Hypothalamus (tissue), 51 donors: ENCODE results near the gene MRPL49.
A peak's percentile ranks its signal among the peaks of the same experiment; 100 is the strongest.
"Not testable (repeated sequence)": the region's sequence is repeated elsewhere in the genome, so short reads cannot be mapped to it uniquely, and the experiment has no call there.

ENCODE experiments used
- DNase-seq, 51 donors: peaks; one replicate each; lab custom pipeline; 2025; lab: John Stamatoyannopoulos, UW

The MRPL49 gene

GRCh38 chr11:65116370-65117205, 5.5 kb upstream of the MRPL49 start:
- DNase-seq: peak in 12 of 51 donors; percentile 20 to 56 (median 29)

- peak; percentile 76 to 99 (median 97) for DNase-seq
Measured at GRCh38 chr11:65117206-65118096, 4.7 kb upstream of the MRPL49 start, which contains the start of gene ZNHIT2. Gene ZNHIT2, minus strand, starts transcription at chr11:65117701. Its CDS starts 48 bp downstream, at chr11:65117653.

- DNase-seq: no peak
Measured at GRCh38 chr11:65118097-65118837, 3.9 kb upstream of the MRPL49 start.

- DNase-seq: not testable (repeated sequence)
Measured at GRCh38 chr11:65118891-65119669, 3.0 kb upstream of the MRPL49 start.

- DNase-seq: no peak
Measured at GRCh38 chr11:65119670-65119995, 2.5 kb upstream of the MRPL49 start.

- no peak for DNase-seq
Measured at GRCh38 chr11:65120831-65121230, 1.3 kb upstream of the MRPL49 start.

- DNase-seq: no peak
Measured at GRCh38 chr11:65121447-65121864, 665 bp upstream of the MRPL49 start.

GRCh38 chr11:65124480-65125196, 2.5 kb downstream of the MRPL49 start:
- no peak for DNase-seq

- DNase-seq: no peak
Measured at GRCh38 chr11:65125197-65126056, 3.3 kb downstream of the MRPL49 start.

GRCh38 chr11:65126624-65127274, 4.6 kb downstream of the MRPL49 start:
- DNase-seq: no peak

GRCh38 chr11:65127473-65128181, 5.5 kb downstream of the MRPL49 start:
- no peak for DNase-seq

GRCh38 chr11:65128182-65129145, 6.3 kb downstream of the MRPL49 start:
- no peak for DNase-seq

GRCh38 chr11:65129649-65130441, 7.7 kb downstream of the MRPL49 start:
- no peak for DNase-seq

GRCh38 chr11:65130631-65131416, 8.7 kb downstream of the MRPL49 start:
- DNase-seq: no peak
